ENCODE measurements around the gene NRGN.
"Not testable (repeated sequence)": the region's sequence is repeated elsewhere in the genome, so short reads cannot be mapped to it uniquely, and the experiment has no call there.

DNA sequence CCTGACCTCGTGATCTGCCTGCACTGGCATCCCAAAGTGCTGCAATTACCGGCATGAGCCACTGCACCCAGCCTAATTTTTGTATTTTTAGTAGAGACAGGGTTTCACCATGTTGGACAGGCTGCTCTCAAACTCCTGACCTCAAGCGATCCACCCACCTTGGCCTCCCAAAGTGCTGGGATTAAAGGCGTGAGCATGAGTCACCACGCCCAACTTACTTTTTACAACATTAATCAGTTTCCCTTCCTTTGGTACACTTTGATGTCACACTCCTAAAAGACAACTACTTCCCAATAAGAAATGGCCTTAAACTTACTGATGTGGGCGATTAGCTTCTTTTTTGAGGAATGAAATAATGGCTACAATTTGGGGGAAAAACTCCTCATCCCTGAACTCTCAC, 31.2 kb downstream of the NRGN start:
- TF ChIP-seq, protein P1, sequence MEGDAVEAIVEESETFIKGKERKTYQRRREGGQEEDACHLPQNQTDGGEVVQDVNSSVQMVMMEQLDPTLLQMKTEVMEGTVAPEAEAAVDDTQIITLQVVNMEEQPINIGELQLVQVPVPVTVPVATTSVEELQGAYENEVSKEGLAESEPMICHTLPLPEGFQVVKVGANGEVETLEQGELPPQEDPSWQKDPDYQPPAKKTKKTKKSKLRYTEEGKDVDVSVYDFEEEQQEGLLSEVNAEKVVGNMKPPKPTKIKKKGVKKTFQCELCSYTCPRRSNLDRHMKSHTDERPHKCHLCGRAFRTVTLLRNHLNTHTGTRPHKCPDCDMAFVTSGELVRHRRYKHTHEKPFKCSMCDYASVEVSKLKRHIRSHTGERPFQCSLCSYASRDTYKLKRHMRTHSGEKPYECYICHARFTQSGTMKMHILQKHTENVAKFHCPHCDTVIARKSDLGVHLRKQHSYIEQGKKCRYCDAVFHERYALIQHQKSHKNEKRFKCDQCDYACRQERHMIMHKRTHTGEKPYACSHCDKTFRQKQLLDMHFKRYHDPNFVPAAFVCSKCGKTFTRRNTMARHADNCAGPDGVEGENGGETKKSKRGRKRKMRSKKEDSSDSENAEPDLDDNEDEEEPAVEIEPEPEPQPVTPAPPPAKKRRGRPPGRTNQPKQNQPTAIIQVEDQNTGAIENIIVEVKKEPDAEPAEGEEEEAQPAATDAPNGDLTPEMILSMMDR (IDR thresholded peaks at IDR 0.05; ENCODE audit: insufficient read depth, low read length), result not testable (repeated sequence)
- TF ChIP-seq SPI1 (IDR thresholded peaks at IDR 0.05; ENCODE audit: borderline replicate concordance, low read depth); POLR2AphosphoS5 (IDR thresholded peaks at IDR 0.05; ENCODE audit: low read depth): not testable (repeated sequence)
- TF ChIP-seq, protein P2, sequence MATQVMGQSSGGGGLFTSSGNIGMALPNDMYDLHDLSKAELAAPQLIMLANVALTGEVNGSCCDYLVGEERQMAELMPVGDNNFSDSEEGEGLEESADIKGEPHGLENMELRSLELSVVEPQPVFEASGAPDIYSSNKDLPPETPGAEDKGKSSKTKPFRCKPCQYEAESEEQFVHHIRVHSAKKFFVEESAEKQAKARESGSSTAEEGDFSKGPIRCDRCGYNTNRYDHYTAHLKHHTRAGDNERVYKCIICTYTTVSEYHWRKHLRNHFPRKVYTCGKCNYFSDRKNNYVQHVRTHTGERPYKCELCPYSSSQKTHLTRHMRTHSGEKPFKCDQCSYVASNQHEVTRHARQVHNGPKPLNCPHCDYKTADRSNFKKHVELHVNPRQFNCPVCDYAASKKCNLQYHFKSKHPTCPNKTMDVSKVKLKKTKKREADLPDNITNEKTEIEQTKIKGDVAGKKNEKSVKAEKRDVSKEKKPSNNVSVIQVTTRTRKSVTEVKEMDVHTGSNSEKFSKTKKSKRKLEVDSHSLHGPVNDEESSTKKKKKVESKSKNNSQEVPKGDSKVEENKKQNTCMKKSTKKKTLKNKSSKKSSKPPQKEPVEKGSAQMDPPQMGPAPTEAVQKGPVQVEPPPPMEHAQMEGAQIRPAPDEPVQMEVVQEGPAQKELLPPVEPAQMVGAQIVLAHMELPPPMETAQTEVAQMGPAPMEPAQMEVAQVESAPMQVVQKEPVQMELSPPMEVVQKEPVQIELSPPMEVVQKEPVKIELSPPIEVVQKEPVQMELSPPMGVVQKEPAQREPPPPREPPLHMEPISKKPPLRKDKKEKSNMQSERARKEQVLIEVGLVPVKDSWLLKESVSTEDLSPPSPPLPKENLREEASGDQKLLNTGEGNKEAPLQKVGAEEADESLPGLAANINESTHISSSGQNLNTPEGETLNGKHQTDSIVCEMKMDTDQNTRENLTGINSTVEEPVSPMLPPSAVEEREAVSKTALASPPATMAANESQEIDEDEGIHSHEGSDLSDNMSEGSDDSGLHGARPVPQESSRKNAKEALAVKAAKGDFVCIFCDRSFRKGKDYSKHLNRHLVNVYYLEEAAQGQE (IDR thresholded peaks at IDR 0.05; ENCODE audit: insufficient replicate concordance, low read depth), result not testable (repeated sequence)
